Stimulated activated CD8-positive, alpha-beta memory T cell treated with anti-CD3 and anti-CD28 coated beads, Interleukin-12 subunit alpha, Interleukin-12 subunit beta, amount 100 ng/mL, for 24 hours (primary cell): ENCODE measurements around the gene HIF3A.
"Not testable (repeated sequence)": the region's sequence is repeated elsewhere in the genome, so short reads cannot be mapped to it uniquely, and the experiment has no call there.

ENCODE experiments used
- DNase-seq: peaks from one replicate; pipeline ENCODE4 v3.0.0-alpha.2; 2020; ENCODE audit errors: extremely low read depth

HIF3A gene

GRCh38 chr19:46294494-46294893, 2.3 kb upstream of the HIF3A start:
- DNase-seq, result no peak

GRCh38 chr19:46295401-46296201, 1.2 kb upstream of the HIF3A start:
- DNase-seq, result no peak

- DNase-seq, result no peak
These were observed 701 bp upstream of the HIF3A start for GRCh38 chr19:46296202-46296480.

- DNase-seq, result no peak
These were observed 1.0 kb downstream of the HIF3A start for GRCh38 chr19:46297700-46298478.

- DNase-seq, result no peak
These were observed 1.7 kb downstream of the HIF3A start for GRCh38 chr19:46298479-46299003.

GRCh38 chr19:46299004-46299509, 2.2 kb downstream of the HIF3A start:
- no peak for DNase-seq

GRCh38 chr19:46299695-46300094, 2.9 kb downstream of the HIF3A start:
- no peak for DNase-seq

- DNase-seq, result no peak
These were observed 6.5 kb downstream of the HIF3A start for GRCh38 chr19:46303322-46303690.

- no peak for DNase-seq
These were observed 7.0 kb downstream of the HIF3A start for GRCh38 chr19:46303691-46304397.

GRCh38 chr19:46306501-46306900, 9.7 kb downstream of the HIF3A start:
- no peak for DNase-seq

GRCh38 chr19:46308510-46308909, 11.7 kb downstream of the HIF3A start:
- DNase-seq, result no peak

- DNase-seq, result no peak
These were observed 12.2 kb downstream of the HIF3A start for GRCh38 chr19:46309056-46309455.

- DNase-seq, result no peak
These were observed 14.6 kb downstream of the HIF3A start for GRCh38 chr19:46311444-46311843.

GRCh38 chr19:46313540-46314469, 17.0 kb downstream of the HIF3A start:
- DNase-seq, result not testable (repeated sequence)

GRCh38 chr19:46317339-46317738, 20.5 kb downstream of the HIF3A start:
- DNase-seq, result no peak

GRCh38 chr19:46319613-46320012, 22.8 kb downstream of the HIF3A start:
- no peak for DNase-seq

- DNase-seq, result no peak
These were observed 23.7 kb downstream of the HIF3A start for GRCh38 chr19:46320559-46320958.

- DNase-seq, result no peak
These were observed 24.8 kb downstream of the HIF3A start for GRCh38 chr19:46321653-46322052.

- DNase-seq, result not testable (repeated sequence)
These were observed 26.4 kb downstream of the HIF3A start for GRCh38 chr19:46323227-46323626.

GRCh38 chr19:46324277-46324676, 27.4 kb downstream of the HIF3A start:
- DNase-seq, result no peak

GRCh38 chr19:46326608-46327007, 29.8 kb downstream of the HIF3A start:
- DNase-seq, result no peak
